HG02938 (cell line): Measurements from ENCODE around the gene KRT16.
"Not testable (repeated sequence)": the region's sequence is repeated elsewhere in the genome, so short reads cannot be mapped to it uniquely, and the experiment has no call there.

Source experiments
- ATAC-seq: cut with Tn5 transposase; IDR thresholded peaks from one replicate; pipeline ENCODE4 v1.9.1; 2021; ENCODE audit warnings: mild to moderate bottlenecking, moderate library complexity; ENCODE audit not compliant: unreplicated experiment

Gene KRT16

GRCh38 chr17:41628621-41629255, 16.2 kb upstream of the KRT16 start:
- not testable (repeated sequence) for ATAC-seq

- ATAC-seq = not testable (repeated sequence)
These were observed 15.5 kb upstream of the KRT16 start for GRCh38 chr17:41628073-41628370.

- ATAC-seq = no peak
These were observed 14.9 kb upstream of the KRT16 start for GRCh38 chr17:41627316-41628072.

- ATAC-seq = not testable (repeated sequence)
These were observed 14.3 kb upstream of the KRT16 start for GRCh38 chr17:41626914-41627295.

DNA sequence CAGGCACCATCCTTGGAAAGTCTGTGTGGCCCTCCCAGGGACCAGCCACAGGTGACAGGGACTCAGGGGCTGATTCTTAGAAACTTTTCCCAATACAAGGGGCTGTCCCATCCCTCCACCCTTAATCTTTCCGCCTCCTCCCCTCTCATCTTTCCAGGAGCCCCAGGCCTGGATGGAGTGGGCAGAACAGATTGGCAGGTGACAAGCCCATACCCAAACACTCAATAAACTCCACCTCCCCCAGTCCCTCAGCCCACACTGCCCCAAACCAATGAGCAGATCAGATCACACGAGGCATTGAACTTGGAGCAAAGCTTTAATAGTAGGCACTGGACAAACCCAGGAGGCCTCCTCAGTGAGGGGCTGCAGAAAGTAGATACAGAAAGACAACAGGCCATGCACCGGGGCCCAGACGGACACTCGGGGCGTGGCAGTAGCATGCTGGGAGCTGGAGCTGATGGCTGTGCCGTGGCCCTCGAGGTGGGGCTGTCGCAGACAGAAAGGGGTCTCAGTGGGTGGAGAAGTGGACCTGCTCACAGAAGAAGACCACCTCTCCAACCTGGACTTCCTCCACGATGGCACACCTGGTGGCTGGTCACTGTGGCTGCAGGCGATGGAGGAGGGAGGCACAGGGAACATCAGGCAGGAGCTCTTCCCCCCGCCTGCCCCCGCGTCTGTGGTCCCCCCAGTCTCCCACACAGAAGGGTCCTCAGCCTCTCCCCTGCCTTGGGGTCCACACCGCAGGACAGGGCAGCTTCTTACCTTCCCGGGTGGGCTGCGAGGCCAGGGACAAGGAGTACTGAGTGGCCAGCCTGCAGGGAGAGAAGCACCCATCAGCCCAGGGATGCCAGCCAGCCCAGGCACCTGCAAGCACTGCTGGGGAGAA, 13.7 kb upstream of the KRT16 start:
- not testable (repeated sequence) for ATAC-seq

DNA sequence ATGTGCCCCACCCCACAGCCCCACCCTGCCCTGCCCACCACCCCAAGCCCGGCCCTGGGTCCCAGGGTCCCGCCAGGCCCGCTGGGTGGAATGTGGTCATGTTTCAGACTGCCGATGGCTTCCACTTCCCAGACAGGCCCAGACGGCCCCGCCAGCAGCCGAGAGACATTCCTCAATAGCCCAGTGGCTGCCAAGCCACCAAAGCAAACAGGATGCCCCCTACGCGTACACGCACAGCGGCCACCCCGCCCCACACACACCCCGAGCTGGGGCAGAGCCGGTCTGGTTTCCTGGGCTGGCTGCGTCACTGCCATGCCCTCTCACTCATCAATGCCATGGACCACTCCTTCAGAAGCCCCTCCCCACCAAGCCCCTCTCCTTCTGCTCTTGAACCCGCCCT, 13.0 kb upstream of the KRT16 start:
- no peak for ATAC-seq

DNA sequence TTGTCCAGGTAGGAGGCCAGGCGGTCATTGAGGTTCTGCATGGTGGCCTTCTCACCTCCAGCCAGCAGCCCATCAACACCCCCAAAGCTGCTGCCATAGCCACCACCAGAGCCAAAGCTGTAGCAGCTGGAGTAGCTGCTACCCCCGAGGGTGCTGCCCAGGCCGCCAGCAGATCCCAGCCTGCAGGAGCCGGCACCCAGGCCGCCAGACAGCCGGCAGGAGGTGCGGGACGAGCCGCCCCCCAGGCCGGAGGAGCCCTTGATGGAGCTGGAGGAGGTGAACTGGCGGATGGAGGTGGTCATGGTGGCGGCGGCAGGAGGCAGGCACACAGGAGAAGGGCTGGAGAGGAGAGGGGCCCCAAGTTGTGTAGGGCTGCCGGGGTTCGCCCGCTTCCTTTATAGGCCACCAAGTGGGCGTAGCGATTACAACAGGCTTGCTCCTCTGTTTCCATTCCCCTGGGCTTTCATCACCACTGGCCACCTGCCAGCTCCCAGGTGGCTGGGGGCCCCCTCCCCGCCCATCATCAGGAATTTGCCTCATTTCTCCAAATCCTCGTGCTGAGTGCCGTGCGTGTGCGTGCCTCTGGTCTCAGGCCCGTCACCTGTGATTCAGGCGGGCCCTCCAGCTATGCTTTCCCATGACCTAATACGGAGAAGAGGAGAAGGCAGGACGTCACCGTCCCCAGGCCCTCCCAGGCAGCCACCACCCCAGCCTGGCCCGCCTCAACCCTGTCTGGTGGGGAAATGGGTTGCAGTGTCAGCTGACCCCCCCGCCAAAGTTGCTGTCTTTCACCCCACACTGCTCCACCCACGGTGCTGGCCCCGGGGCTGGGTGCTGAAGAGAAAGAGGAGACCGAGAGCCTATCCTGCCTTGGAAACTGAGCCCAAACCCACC, 11.9 kb upstream of the KRT16 start, which contains the start of gene KRT17:
Gene KRT17, minus strand, starts transcription at position 368 of the 894 bp plus-strand sequence. Its CDS starts 66 bp downstream, at position 302.
- ATAC-seq = no peak

DNA sequence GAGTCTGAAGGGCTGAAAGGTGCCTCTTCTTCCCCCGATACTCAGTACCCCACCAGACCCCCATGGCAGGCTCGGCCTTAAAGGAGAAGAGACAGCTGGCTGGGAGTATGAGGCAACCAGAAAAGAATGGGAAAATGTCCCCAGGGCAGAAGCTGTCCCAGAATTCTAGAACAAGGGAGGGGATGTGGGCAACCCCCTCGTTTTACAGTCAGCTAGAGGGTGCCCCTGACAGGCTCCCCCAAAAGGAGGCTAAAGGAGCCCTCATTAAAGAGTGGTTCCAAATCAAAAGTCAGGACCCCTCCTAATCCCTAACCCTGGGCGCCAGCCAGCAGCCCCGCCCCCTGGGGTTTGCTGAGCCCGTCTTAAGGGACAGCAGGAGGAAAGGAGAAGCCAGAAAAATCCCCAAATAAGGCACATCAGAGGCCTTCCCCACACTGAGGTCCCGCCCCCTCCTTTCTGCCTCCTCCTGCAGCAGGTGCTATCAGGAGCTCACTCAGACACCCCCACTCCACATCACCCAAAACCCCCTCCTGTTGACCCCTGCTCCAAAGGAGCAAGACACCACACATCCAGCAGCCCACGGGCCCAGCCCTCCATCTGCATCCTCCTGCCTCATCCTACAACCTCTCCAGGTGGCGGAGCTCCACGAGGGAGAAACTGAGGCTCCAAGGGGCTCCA, 10.8 kb upstream of the KRT16 start:
- not testable (repeated sequence) for ATAC-seq

DNA sequence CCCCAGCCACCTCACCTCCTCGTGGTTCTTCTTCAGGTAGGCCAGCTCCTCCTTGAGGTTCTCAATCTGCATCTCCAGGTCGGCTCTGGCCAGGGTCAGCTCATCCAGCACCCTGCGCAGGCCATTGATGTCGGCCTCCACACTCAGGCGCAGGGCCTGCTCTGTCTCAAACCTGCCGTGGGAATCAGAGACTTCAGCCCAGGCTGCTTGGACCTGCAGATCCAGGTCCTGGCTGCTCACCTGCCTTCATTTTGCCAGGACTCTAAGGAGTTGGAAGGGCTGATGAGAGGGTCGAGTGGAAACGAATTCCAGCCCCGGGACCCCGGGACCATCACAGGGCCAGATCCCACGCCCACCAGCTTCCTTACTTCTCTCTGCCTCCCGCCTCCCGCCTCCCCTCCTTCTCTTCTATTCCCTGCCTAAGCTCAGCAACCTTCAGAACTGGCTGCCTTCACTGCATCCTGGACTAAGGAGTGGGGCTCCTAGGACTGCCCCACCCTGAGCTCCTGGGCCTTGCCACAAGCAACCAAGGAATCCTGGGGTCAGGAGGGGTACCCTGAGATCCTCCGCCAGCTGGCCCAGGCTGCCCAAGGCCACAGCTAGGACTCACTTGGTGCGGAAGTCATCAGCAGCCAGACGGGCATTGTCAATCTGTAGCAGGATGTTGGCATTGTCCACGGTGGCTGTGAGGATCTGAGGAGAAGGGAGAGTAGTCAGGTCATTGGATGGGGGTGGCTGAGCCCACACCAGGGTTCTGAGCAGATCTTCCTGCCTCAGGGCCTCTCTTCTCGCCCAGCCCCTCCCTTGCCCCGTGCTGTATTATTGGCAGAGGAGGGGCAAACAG, 10.0 kb upstream of the KRT16 start:
- not testable (repeated sequence) for ATAC-seq

DNA sequence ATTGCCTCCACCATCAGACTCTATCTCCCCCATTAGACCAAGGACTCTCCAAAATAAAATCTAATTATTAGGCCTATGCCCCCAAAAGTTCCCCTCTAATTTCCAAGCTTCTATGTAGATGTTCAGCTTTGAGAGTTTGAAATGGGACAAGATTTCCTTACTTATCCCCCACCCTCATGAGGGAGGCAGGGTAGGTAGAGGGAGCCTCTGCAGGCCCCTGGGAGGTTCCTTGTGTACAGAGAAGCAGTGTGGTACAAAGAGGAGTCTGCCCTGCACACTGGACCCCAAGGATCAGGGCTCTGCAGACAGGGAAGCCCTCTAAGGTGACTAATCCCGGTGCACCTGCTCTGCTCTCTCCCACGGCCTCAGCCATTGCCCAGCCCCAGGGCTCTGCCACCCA, 9.3 kb upstream of the KRT16 start:
- no peak for ATAC-seq

DNA sequence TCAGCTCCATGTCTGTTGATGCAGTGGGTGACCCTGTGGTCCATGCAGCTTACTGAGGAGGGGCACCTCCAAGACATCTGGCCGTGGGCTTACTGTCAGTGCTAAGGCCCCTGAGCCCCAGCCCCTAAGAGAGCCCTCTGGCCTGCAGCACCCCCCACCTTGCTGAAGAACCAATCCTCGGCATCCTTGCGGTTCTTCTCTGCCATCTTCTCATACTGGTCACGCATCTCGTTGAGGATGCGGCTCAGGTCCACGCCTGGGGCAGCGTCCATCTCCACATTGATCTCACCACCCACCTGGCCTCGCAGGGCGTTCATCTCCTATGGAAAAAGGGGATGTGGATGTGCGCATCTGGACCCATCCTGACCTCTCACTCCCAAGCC, 8.9 kb upstream of the KRT16 start:
- not testable (repeated sequence) for ATAC-seq

DNA sequence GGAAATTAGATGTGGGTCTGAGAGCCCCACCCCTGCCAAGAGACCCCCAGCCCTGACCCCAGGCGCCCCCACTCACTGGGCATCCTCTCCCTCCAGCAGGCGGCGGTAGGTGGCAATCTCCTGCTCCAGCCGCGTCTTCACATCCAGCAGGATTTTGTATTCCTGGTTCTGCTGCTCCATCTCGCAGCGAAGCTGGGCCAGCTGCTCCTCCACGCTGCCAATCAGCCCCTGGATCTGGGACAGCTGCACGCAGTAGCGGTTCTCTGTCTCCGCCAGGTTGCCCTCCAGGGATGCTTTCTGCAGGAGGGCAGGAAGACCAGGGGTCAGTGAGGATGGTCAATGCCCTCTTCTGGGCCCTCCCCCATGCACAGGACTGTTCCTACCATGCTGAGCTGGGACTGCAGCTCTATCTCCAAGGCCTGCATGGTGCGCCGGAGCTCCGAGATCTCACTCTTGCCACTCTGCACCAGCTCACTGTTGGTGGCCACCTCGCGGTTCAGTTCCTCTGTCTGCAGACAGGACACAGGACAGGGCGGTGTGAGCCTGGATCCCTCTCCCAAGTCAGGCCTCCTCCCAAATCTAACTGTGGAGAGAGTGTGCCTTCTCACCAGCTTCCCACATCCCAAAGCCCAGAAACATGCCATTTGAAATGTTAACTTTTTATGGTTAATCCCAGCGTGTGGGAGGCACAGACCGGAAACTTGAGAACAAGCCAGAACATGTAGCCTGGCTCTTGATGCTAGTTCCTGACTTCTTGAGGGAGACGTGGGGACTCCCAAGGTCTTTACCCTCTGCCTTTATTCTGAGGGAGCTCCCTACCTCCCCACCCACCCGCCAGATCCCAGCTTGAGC, 8.2 kb upstream of the KRT16 start:
- ATAC-seq = no peak

DNA sequence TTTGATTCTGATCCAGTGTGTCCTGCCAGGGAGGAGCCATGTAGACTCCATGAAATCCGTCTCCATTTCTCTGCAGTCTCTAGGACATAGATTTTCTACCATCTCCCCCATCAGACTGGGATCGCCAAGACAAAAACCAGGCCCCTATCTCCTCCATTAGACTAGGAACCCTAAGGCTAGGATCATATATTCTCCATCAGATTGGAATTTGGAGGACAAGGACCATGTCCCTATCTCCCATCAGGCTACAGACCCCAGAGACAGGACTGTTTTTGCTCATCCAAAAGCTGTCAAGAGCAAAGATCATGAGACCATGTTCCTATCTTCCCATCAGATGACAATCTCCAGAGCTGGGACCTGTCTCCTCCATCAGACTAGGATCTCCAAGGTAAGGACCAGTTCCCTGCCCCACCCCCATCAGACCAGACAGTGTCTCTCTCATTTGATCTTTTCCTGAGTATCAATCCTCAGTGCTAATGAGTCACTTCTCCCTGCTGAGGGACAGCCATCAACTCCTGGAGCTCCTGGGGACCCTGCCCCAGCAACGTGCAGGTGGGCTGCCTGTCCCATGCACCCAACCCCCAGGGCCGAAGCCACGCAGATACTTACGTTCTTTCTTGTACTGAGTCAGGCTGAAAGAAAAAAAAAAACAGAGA, 7.5 kb upstream of the KRT16 start:
- ATAC-seq = not testable (repeated sequence)

- ATAC-seq = no peak
These were observed 6.7 kb upstream of the KRT16 start for GRCh38 chr17:41619036-41619926.

DNA sequence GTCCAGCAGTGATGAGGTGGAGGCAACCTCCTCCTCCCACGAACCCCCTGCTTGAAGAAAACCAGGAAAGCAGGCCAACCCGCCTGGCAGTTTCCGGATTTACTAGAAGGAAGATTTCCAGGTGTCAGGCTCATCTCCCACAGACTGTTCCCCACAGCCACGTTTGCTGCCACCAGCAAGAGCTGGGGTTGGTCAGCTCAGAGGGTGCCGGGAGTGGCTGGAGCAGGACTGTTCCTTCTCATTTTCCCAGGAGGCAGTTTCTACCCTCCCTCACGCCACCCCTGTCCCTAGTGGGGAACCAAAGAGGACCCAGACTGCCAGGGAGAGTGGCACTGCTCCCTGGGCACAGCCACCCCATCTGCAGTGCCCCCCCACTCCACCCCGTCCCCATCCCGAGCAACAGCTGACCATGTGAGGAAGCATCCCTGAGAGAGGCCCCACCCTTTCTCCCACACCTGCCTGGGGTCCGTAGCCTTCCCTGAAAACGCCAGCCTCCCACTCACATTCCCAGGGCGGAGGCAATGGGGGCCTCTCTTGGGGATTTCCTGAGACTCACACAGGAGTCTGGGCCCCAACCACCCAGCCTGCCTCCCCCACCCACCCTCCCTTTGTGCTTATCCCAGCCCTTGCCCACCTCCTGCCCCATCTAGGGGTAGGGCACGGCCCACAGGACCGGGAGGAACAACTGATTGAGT, 5.9 kb upstream of the KRT16 start:
- ATAC-seq = no peak

- ATAC-seq = no peak
These were observed 5.1 kb upstream of the KRT16 start for GRCh38 chr17:41617698-41618097.
